ENCODE results near the gene MEIS1. TPM values are rescaled to one million over a fixed set of nuclear protein-coding genes. Genes with fewer than 3 reads are reported as not detected.

MEIS1 gene
- total and polyA plus RNA-seq, 4 donors: 9.0 to 158 (median 41.0) TPM

DNA sequence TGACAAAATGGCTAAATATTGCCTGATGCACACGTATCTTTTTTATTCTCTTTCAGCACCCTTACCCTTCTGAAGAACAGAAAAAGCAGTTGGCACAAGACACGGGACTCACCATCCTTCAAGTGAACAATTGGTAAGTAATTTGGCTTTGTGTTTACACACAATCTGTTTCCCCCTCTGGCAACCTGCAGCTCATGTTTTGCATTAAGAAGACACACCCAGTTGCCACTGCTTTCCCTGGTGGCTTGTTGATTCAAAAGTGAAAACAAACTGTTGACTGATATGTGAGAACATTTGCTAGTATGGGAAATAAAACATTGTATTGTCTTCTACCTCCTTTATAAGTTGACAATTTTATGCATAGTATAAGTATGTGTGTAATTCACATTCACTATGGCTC, 113.0 kb downstream of the MEIS1 start:
- H3K9me3 ChIP-seq (ENCODE audit: control insufficient read depth in 4 of 4, insufficient read depth in 3 of 4, low read length in 3 of 4): no peaks in the 10 kb centered on the region
- H3K4me3 ChIP-seq: no peak overlapping the region
- peaks cover 2 to 25% (median 9%) of the 10 kb centered on the region in 5 donors for H3K4me1 ChIP-seq (ENCODE audit: control insufficient read depth in 5 of 5, insufficient read depth in 5 of 5, low read length in 5 of 5)
- DNase-seq (no peak), ATAC-seq (ENCODE audit: insufficient read depth, low FRiP score) (no peak)
- 59 to 74% methylated on average over 2 of the region's 2 CpGs for WGBS, 2 donors
- H3K27me3 ChIP-seq (ENCODE audit: control insufficient read depth in 3 of 3, insufficient read depth in 3 of 3, low read length in 2 of 3): no peaks in the 10 kb centered on the region
- H3K27ac ChIP-seq (ENCODE audit: low read depth in 1 of 2, low read length in 1 of 2): no peak overlapping the region
- peaks cover 0 to 25% (median 8%) of the 10 kb centered on the region in 4 donors for H3K36me3 ChIP-seq (ENCODE audit: control insufficient read depth in 4 of 4, insufficient read depth in 4 of 4, low read length in 4 of 4)
- TF ChIP-seq CTCF (IDR thresholded peaks at IDR 0.05; ENCODE audit: control extremely low read depth, extremely low read depth): no peak
- no peak overlapping the region for H3K9ac ChIP-seq (ENCODE audit: insufficient read depth in 1 of 2, low read length in 2 of 2)

- ATAC-seq (ENCODE audit: insufficient read depth, low FRiP score) (no peak), DNase-seq (no peak)
- Histone ChIP-seq H3K27me3 (ENCODE audit: control insufficient read depth in 3 of 3, insufficient read depth in 3 of 3, low read length in 2 of 3) (no peaks in the 10 kb centered on the region), H3K9ac (ENCODE audit: insufficient read depth in 1 of 2, low read length in 2 of 2) (no peak overlapping the region), H3K27ac (ENCODE audit: low read depth in 1 of 2, low read length in 1 of 2) (no peak overlapping the region), H3K4me1 (ENCODE audit: control insufficient read depth in 5 of 5, insufficient read depth in 5 of 5, low read length in 5 of 5) (peaks cover 2 to 30% (median 7%) of the 10 kb centered on the region in 5 donors), H3K9me3 (ENCODE audit: control insufficient read depth in 4 of 4, insufficient read depth in 3 of 4, low read length in 3 of 4) (no peaks in the 10 kb centered on the region), H3K36me3 (ENCODE audit: control insufficient read depth in 4 of 4, insufficient read depth in 4 of 4, low read length in 4 of 4) (peaks cover 0 to 25% (median 7%) of the 10 kb centered on the region in 4 donors), H3K4me3 (no peak overlapping the region)
- TF ChIP-seq CTCF (IDR thresholded peaks at IDR 0.05; ENCODE audit: control extremely low read depth, extremely low read depth): no peak
- WGBS, 2 donors: 64 to 76% methylated on average over 3 of the region's 3 CpGs
Measured at GRCh38 chr2:66548422-66548821, 113.5 kb downstream of the MEIS1 start.

GRCh38 chr2:66550826-66551225, 115.9 kb downstream of the MEIS1 start:
- Histone ChIP-seq H3K27me3 (ENCODE audit: control insufficient read depth in 3 of 3, insufficient read depth in 3 of 3, low read length in 2 of 3) (no peaks in the 10 kb centered on the region), H3K4me1 (ENCODE audit: control insufficient read depth in 5 of 5, insufficient read depth in 5 of 5, low read length in 5 of 5) (peaks cover 4 to 54% (median 31%) of the 10 kb centered on the region in 5 donors), H3K4me3 (no peak overlapping the region), H3K36me3 (ENCODE audit: control insufficient read depth in 4 of 4, insufficient read depth in 4 of 4, low read length in 4 of 4) (peaks cover 1 to 31% (median 8%) of the 10 kb centered on the region in 4 donors), H3K27ac (ENCODE audit: low read depth in 1 of 2, low read length in 1 of 2) (no peak overlapping the region), H3K9me3 (ENCODE audit: control insufficient read depth in 4 of 4, insufficient read depth in 3 of 4, low read length in 3 of 4) (no peaks in the 10 kb centered on the region), H3K9ac (ENCODE audit: insufficient read depth in 1 of 2, low read length in 2 of 2) (no peak overlapping the region)
- no peak for TF ChIP-seq CTCF (IDR thresholded peaks at IDR 0.05; ENCODE audit: control extremely low read depth, extremely low read depth)
- no peak for ATAC-seq (ENCODE audit: insufficient read depth, low FRiP score)
- no peak for DNase-seq
- 86 to 87% methylated on average over 1 of the region's 1 CpG for WGBS, 2 donors

- 50 to 65% methylated on average over 4 of the region's 4 CpGs for WGBS, 2 donors
- no peak overlapping the region for H3K27ac ChIP-seq (ENCODE audit: low read depth in 1 of 2, low read length in 1 of 2)
- ATAC-seq (ENCODE audit: insufficient read depth, low FRiP score): no peak
- no peaks in the 10 kb centered on the region for H3K9me3 ChIP-seq (ENCODE audit: control insufficient read depth in 4 of 4, insufficient read depth in 3 of 4, low read length in 3 of 4)
- DNase-seq: peak in 2 of 3 donors; percentile 52 to 70
- H3K36me3 ChIP-seq (ENCODE audit: control insufficient read depth in 4 of 4, insufficient read depth in 4 of 4, low read length in 4 of 4): peaks cover 1 to 34% (median 14%) of the 10 kb centered on the region in 4 donors
- H3K4me1 ChIP-seq (ENCODE audit: control insufficient read depth in 5 of 5, insufficient read depth in 5 of 5, low read length in 5 of 5): peaks cover 2 to 47% (median 32%) of the 10 kb centered on the region in 5 donors
- H3K9ac ChIP-seq (ENCODE audit: insufficient read depth in 1 of 2, low read length in 2 of 2): peak overlapping the region in 1 of 2 donors; percentile 20
- no peaks in the 10 kb centered on the region for H3K27me3 ChIP-seq (ENCODE audit: control insufficient read depth in 3 of 3, insufficient read depth in 3 of 3, low read length in 2 of 3)
- TF ChIP-seq CTCF (IDR thresholded peaks at IDR 0.05; ENCODE audit: control extremely low read depth, extremely low read depth): no peak
- H3K4me3 ChIP-seq: no peak overlapping the region
Measured at GRCh38 chr2:66553370-66553769, 118.4 kb downstream of the MEIS1 start.
